H1 (cell line): ENCODE measurements around the gene TAF1B. TPM values are rescaled to one million over a fixed set of nuclear protein-coding genes. Genes with fewer than 3 reads are reported as not detected.

Experiments
- CTCF ChIA-PET: fragments of 300-600 bp; sonication (Branson Sonifier 250); formaldehyde crosslinking; loops from one replicate; lab custom pipeline; 2021; ENCODE audit not compliant: partially characterized antibody; lab: Charles Lee
- POLR2A ChIA-PET: fragments of 300-600 bp; sonication (Branson Sonifier 250); formaldehyde crosslinking; loops from one replicate; lab custom pipeline; 2021; ENCODE audit warnings: inconsistent platforms; ENCODE audit not compliant: partially characterized antibody; lab: Charles Lee
- DNase-seq, 2 experiments: peaks; one replicate each; pipeline versions ENCODE4 v3.0.0 to v3.0.0-alpha.2; 2010 to 2022; ENCODE audit warnings: low spot score in 2 of 2, low read depth in 1 of 2, mixed read lengths in 1 of 2
- FAIRE-seq: peaks from 2 replicates; lab custom pipeline; 2011; peaks lifted over from hg19 to GRCh38; lab: Jason Lieb, UNC
- H2AFZ ChIP-seq: 2 replicates; pipeline ENCODE4 v1.8.1; 2012; ENCODE audit warnings: low read length, inconsistent platforms
- H2AK5ac ChIP-seq: 2 replicates; pipeline ENCODE4 v1.6.1; 2013; ENCODE audit warnings: low read depth, low read length
- H2BK120ac ChIP-seq: replicated peaks from 2 replicates; pipeline ENCODE3; 2013; ENCODE audit warnings: low read depth, low read length, inconsistent platforms
- H2BK12ac ChIP-seq: 2 replicates; pipeline ENCODE4 v1.6.1; 2013; ENCODE audit warnings: low read depth, low read length
- H2BK15ac ChIP-seq: 2 replicates; pipeline ENCODE4 v1.6.1; 2013; ENCODE audit warnings: low read length
- H2BK20ac ChIP-seq: 2 replicates; pipeline ENCODE4 v1.6.1; 2013; ENCODE audit warnings: low read length
- H2BK5ac ChIP-seq: 2 replicates; pipeline ENCODE4 v1.6.1; 2013; ENCODE audit warnings: low read depth, low read length
- H3K14ac ChIP-seq: 2 replicates; pipeline ENCODE4 v1.6.1; 2013; ENCODE audit warnings: inconsistent platforms; ENCODE audit not compliant: insufficient read length
- H3K18ac ChIP-seq: 2 replicates; pipeline ENCODE4 v1.6.1; 2013; ENCODE audit warnings: low read length; ENCODE audit errors: extremely low read depth
- H3K23ac ChIP-seq: 2 replicates; pipeline ENCODE4 v1.6.1; 2013; ENCODE audit warnings: inconsistent platforms; ENCODE audit not compliant: insufficient read length
- H3K23me2 ChIP-seq: 2 replicates; pipeline ENCODE4 v1.6.1; 2013; ENCODE audit warnings: low read depth, low read length
- H3K27ac ChIP-seq: 2 replicates; pipeline ENCODE4 v1.6.1; 2011; ENCODE audit warnings: low read depth, low read length, inconsistent platforms
- H3K27me3 ChIP-seq, 4 experiments: replicated peaks in 1 of 4; 1 replicate in 1 of 4; 2 replicates in 3 of 4; pipeline versions ENCODE4 v1.6.1 to v1.8.1; 2011 to 2013; ENCODE audit warnings: low read length in 3 of 4, mild to moderate bottlenecking in 3 of 4, inconsistent platforms in 2 of 4, mixed read lengths in 2 of 4, moderate library complexity in 1 of 4; ENCODE audit not compliant: control insufficient read depth in 3 of 4, insufficient read depth in 3 of 4; ENCODE audit errors: extremely low read depth in 1 of 4
- H3K36me3 ChIP-seq, 4 experiments: 2 replicates each; pipeline versions ENCODE4 v1.6.1 to v1.8.1; 2011 to 2013; ENCODE audit warnings: mild to moderate bottlenecking in 4 of 4, low read length in 3 of 4, moderate library complexity in 2 of 4, control low read depth in 1 of 4, inconsistent platforms in 1 of 4; ENCODE audit not compliant: insufficient read depth in 4 of 4, control insufficient read depth in 2 of 4
- H3K4ac ChIP-seq: replicated peaks from 2 replicates; pipeline ENCODE3; 2013; ENCODE audit warnings: low read length, low read depth, mixed read lengths, inconsistent platforms; ENCODE audit not compliant: insufficient read length
- H3K4me1 ChIP-seq, 4 experiments: replicated peaks in 1 of 4; 1 replicate in 1 of 4; 2 replicates in 3 of 4; pipeline versions ENCODE4 v1.6.1 to v1.8.1; 2011 to 2013; ENCODE audit warnings: low read length in 3 of 4, inconsistent platforms in 2 of 4, mixed read lengths in 1 of 4; ENCODE audit not compliant: insufficient read depth in 4 of 4, control insufficient read depth in 3 of 4
- H3K4me2 ChIP-seq, 2 experiments: 2 replicates each; pipeline versions ENCODE4 v1.6.1 to v1.8.1; 2011 to 2013; ENCODE audit warnings: low read depth in 2 of 2, low read length in 2 of 2, control low read depth in 1 of 2, inconsistent platforms in 1 of 2, mild to moderate bottlenecking in 1 of 2; ENCODE audit not compliant: insufficient read depth in 1 of 2
- H3K4me3 ChIP-seq, 4 experiments: fragments of 200-600, 300-600 bp in 1 of 4; sonication (generic), shearing (Covaris generic), sonication (Bioruptor Twin) in 1 of 4; 2 replicates each; pipeline versions ENCODE4 v1.5.1 to v1.8.1; 2011 to 2016; ENCODE audit warnings: low read length in 4 of 4, low read depth in 3 of 4, control low read depth in 2 of 4, inconsistent platforms in 2 of 4, mild to moderate bottlenecking in 2 of 4, mixed read lengths in 1 of 4, moderate library complexity in 1 of 4; ENCODE audit not compliant: insufficient read depth in 2 of 4; ENCODE audit errors: extremely low read depth in 1 of 4
- H3K56ac ChIP-seq: replicated peaks from 2 replicates; pipeline ENCODE3; 2013; ENCODE audit warnings: low read depth, mild to moderate bottlenecking, mixed read lengths, low read length, inconsistent platforms; ENCODE audit not compliant: insufficient read length
- H3K79me1 ChIP-seq: 2 replicates; pipeline ENCODE4 v1.6.1; 2013; ENCODE audit warnings: low read depth, low read length, control low read depth
- H3K79me2 ChIP-seq, 2 experiments: 2 replicates each; pipeline versions ENCODE4 v1.6.1 to v1.8.1; 2012 to 2013; ENCODE audit warnings: low read length in 2 of 2, mild to moderate bottlenecking in 2 of 2, inconsistent platforms in 1 of 2; ENCODE audit not compliant: insufficient read depth in 2 of 2, control insufficient read depth in 1 of 2
- H3K9ac ChIP-seq, 4 experiments: replicated peaks in 1 of 4; 1 replicate in 1 of 4; 2 replicates in 3 of 4; pipeline versions ENCODE4 v1.6.1 to v1.8.1; 2011 to 2013; ENCODE audit warnings: low read depth in 3 of 4, low read length in 3 of 4, control low read depth in 2 of 4, mild to moderate bottlenecking in 2 of 4, moderate library complexity in 2 of 4, inconsistent platforms in 1 of 4; ENCODE audit errors: extremely low read depth in 1 of 4
- H3K9me3 ChIP-seq, 2 experiments: 2 replicates each; pipeline versions ENCODE4 v1.6.1 to v1.8.1; 2012 to 2013; ENCODE audit warnings: mild to moderate bottlenecking in 2 of 2, moderate library complexity in 2 of 2, control low read depth in 1 of 2, inconsistent platforms in 1 of 2, low read depth in 1 of 2, low read length in 1 of 2, mixed read lengths in 1 of 2; ENCODE audit not compliant: insufficient read depth in 2 of 2
- H4K20me1 ChIP-seq, 2 experiments: replicated peaks in 1 of 2; 2 replicates each; pipeline versions ENCODE3 to v1.8.1; 2011 to 2013; ENCODE audit warnings: inconsistent platforms in 2 of 2, low read length in 2 of 2, mild to moderate bottlenecking in 1 of 2; ENCODE audit not compliant: insufficient read depth in 2 of 2, control insufficient read depth in 1 of 2
- H4K5ac ChIP-seq: 2 replicates; pipeline ENCODE4 v1.6.1; 2013; ENCODE audit warnings: low read length, low read depth, mixed read lengths, inconsistent platforms; ENCODE audit not compliant: insufficient read length
- H4K8ac ChIP-seq: 2 replicates; pipeline ENCODE4 v1.8.0; 2013; ENCODE audit warnings: mild to moderate bottlenecking, moderate library complexity, low read length, inconsistent platforms; ENCODE audit not compliant: insufficient read depth; ENCODE audit errors: extremely low read depth
- H4K91ac ChIP-seq: replicated peaks from 2 replicates; pipeline ENCODE3; 2013; ENCODE audit warnings: low read length, mixed read lengths, inconsistent platforms; ENCODE audit not compliant: insufficient read length
- CHD2 ChIP-seq: IDR thresholded peaks from 2 replicates; pipeline ENCODE4 v1.6.1; 2012; ENCODE audit warnings: low read length, improper control_type of control experiment
- CTBP2 ChIP-seq: IDR thresholded peaks from 2 replicates; pipeline ENCODE4 v1.7.0; 2011; ENCODE audit warnings: borderline replicate concordance, mild to moderate bottlenecking, moderate library complexity, mixed read lengths, low read length; ENCODE audit not compliant: insufficient read depth, insufficient read length
- GTF2F1 ChIP-seq: IDR thresholded peaks from 2 replicates; pipeline ENCODE4 v1.6.1; 2012; ENCODE audit warnings: low read depth, low read length, improper control_type of control experiment, borderline replicate concordance
- HDAC6 ChIP-seq: IDR thresholded peaks from one replicate; pipeline ENCODE4 v1.7.1; 2012; ENCODE audit warnings: low read depth, mild to moderate bottlenecking, inconsistent platforms, low read length, moderate library complexity
- JUN ChIP-seq: IDR thresholded peaks from 2 replicates; pipeline ENCODE4 v1.6.1; 2011; ENCODE audit warnings: low read depth, mild to moderate bottlenecking, improper control_type of control experiment, low read length
- POU5F1 ChIP-seq: IDR thresholded peaks from 2 replicates; pipeline ENCODE4 v1.6.1; 2011; ENCODE audit warnings: low read depth, mild to moderate bottlenecking, low read length, moderate library complexity
- RBBP5 ChIP-seq: IDR thresholded peaks from 2 replicates; pipeline ENCODE4 v1.7.1; 2012; ENCODE audit warnings: low read depth, mild to moderate bottlenecking, inconsistent platforms, low read length, moderate library complexity, borderline replicate concordance
- SIRT6 ChIP-seq: IDR thresholded peaks from one replicate; pipeline ENCODE4 v1.7.1; 2012; ENCODE audit warnings: low read length, inconsistent platforms
- SP2 ChIP-seq: IDR thresholded peaks from 2 replicates; pipeline ENCODE4 v1.6.1; 2012; ENCODE audit warnings: mild to moderate bottlenecking, low read length, inconsistent platforms
- SRF ChIP-seq: IDR thresholded peaks from 2 replicates; pipeline ENCODE4 v1.6.1; 2011; ENCODE audit warnings: mild to moderate bottlenecking, low read depth, low read length, moderate library complexity
- TAF7 ChIP-seq: optimal IDR thresholded peaks from 2 replicates; pipeline ENCODE3; 2011; ENCODE audit warnings: low read depth, mild to moderate bottlenecking, inconsistent platforms, low read length, moderate library complexity, borderline replicate concordance
- USF2 ChIP-seq: IDR thresholded peaks from 2 replicates; pipeline ENCODE4 v1.6.1; 2011; ENCODE audit warnings: low read length, improper control_type of control experiment
- YY1 ChIP-seq: IDR thresholded peaks from 2 replicates; pipeline ENCODE4 v1.6.1; 2011; ENCODE audit warnings: low read depth, mild to moderate bottlenecking, low read length
- WGBS, 2 experiments: shearing (Covaris generic) in 1 of 2; methylation state at CpG; one replicate each; pipeline versions ENCODE4 v1.1.6 to v1.1.7; 2013 to 2015; ENCODE audit warnings: low lambda C conversion rate in 2 of 2, mixed read lengths in 2 of 2, inconsistent platforms in 1 of 2, low coverage in 1 of 2, missing lambda C conversion rate in 1 of 2; ENCODE audit not compliant: insufficient replicate concordance in 2 of 2, insufficient coverage in 1 of 2, insufficient read length in 1 of 2; ENCODE audit errors: extremely low coverage in 1 of 2, missing lambda C conversion rate in 1 of 2; 5-methylcytosine and 5-hydroxymethylcytosine counted together
- polyA plus RNA-seq, 7 experiments: library from polyadenylated mRNA; depleted of rRNA in 3 of 7; stranded (reverse) in 5 of 7; unstranded in 2 of 7; fragments of >200 nt in 5 of 7; fragments of 200-250 nt in 2 of 7; gene quantifications; 1 replicate in 5 of 7; 2 replicates in 1 of 7; 4 replicates in 1 of 7; pipeline versions ENCODE4 v1.2.1 to v1.2.3, GENCODE V29; 2011 to 2013; ENCODE audit warnings: missing spikeins in 2 of 7, mixed read lengths in 2 of 7
- total RNA-seq: library from RNA; stranded (reverse); fragmentation: NEBNext Ultra II Directional; extraction: Animal tissue kit (Norgen Biotek cat#: 25700); gene quantifications from 2 replicates; pipeline ENCODE4 v1.2.1, GENCODE V29; 2021

TAF1B gene
- total and polyA plus RNA-seq, 2 of the 8 experiments (the other 6 are each of a cell fraction or from before 2014, with no cell fraction given): 6.6 to 25.2 TPM

GRCh38 chr2:9975805-9976447 lies 132.7 kb downstream of the TAF1B start:
- Histone ChIP-seq H3K18ac (no peak overlapping the region), H3K27ac (no peak overlapping the region), H3K36me3 (no peaks in the 10 kb centered on the region; a peak in 1 of 8 replicates), H3K79me1 (no peaks in the 10 kb centered on the region), H4K20me1 (no peaks in the 10 kb centered on the region), H2AK5ac (no peak overlapping the region), H2BK120ac (no peak overlapping the region), H4K91ac (no peak overlapping the region), H4K8ac (no peak overlapping the region), H3K9ac (no peak overlapping the region), H2AFZ (no peak overlapping the region), H3K27me3 (no peaks in the 10 kb centered on the region), H3K79me2 (no peaks in the 10 kb centered on the region), H3K4me2 (no peak overlapping the region), H2BK5ac (no peak overlapping the region)
- CTCF ChIA-PET: interaction anchor here (0.6 to 3.5 kb wide), 4 partner anchors 9 to 468 kb away, joined by 3 to 40 read pairs (median 4); no protein-coding TSS in a partner anchor
- 92% methylated on average over 9 of the region's 9 CpGs; no CpG with 5 or more reads in 1 of the 2 experiments for WGBS, 2 experiments
- TF ChIP-seq SIRT6: no peak
- TF ChIP-seq RBBP5: no peak
- TF ChIP-seq HDAC6: no peak
- TF ChIP-seq POU5F1: no peak
- no peak for TF ChIP-seq SRF
- no peak for TF ChIP-seq SP2
- no peak for TF ChIP-seq JUN
- no peak for TF ChIP-seq CHD2
- no peak for TF ChIP-seq YY1
- TF ChIP-seq CTBP2: no peak
- TF ChIP-seq TAF7: no peak
- TF ChIP-seq GTF2F1: no peak
- no peak for TF ChIP-seq USF2
- TF ChIP-seq, all 59 proteins: peak for 0
- H3K4me1 ChIP-seq: no peaks in the 10 kb centered on the region
- H3K23ac ChIP-seq: no peak overlapping the region
- FAIRE-seq (no peak), DNase-seq (no peak)
- H3K14ac ChIP-seq: no peak overlapping the region
- no peak overlapping the region for H3K4ac ChIP-seq
- no peak overlapping the region for H3K56ac ChIP-seq
- H2BK15ac ChIP-seq: no peak overlapping the region
- no peak overlapping the region for H3K4me3 ChIP-seq
- no peak overlapping the region for H4K5ac ChIP-seq
- H3K23me2 ChIP-seq: no peaks in the 10 kb centered on the region
- no peak overlapping the region for H2BK12ac ChIP-seq
- no peaks in the 10 kb centered on the region for H3K9me3 ChIP-seq
- POLR2A ChIA-PET: interaction anchor here (1.2 kb wide), 1 partner anchor 62 kb away, joined by 3 read pairs; no protein-coding TSS in a partner anchor
- no peak overlapping the region for H2BK20ac ChIP-seq
